ENCODE results near the gene LRRC45.

Gene LRRC45

DNA sequence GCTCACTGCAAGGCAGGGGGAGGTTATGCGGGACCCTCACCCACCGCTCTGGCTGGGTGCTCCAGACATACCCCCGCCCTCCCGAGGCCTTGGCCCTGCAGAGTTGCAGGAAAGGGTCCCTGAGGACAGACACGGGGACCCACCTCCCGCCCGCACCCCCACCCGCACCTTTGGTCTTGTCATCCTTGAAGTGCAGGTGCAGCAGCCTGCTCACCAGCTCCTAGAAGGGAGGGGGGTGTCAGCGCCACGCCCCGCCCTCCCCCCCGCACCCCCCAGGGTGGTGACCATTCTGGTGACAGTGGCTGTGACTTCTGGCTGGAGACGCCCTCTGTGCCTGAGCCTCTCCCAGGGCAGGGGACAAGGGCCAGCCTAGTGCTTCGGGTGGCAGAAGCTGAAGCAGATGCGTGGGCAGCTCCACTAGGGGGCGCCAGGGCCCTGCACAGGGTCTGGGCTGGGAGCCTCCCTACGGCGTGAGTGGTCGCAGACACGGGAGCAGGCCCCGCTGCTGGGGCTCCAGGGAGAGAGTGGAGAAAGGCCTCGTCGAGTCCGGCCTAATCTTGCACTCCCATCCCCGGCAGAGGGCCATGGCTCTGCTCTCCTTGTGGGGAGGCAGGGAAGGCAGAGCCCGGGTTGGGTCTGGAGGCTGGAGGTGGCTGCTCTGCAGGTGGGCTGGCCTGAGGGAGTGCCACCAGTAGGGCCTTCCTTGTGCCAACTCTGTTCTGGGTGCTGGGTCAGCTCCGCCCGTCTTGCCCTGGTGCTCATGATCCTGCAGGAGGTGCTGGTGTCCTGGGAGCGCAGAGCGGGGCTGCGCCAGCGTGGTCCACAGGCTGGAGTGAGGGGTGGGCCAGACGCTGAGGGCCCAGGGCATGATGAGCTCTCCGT lies 3.2 kb upstream of the LRRC45 start:
- peak; percentile 74 for DNase-seq (ENCODE audit: low spot score)

DNA sequence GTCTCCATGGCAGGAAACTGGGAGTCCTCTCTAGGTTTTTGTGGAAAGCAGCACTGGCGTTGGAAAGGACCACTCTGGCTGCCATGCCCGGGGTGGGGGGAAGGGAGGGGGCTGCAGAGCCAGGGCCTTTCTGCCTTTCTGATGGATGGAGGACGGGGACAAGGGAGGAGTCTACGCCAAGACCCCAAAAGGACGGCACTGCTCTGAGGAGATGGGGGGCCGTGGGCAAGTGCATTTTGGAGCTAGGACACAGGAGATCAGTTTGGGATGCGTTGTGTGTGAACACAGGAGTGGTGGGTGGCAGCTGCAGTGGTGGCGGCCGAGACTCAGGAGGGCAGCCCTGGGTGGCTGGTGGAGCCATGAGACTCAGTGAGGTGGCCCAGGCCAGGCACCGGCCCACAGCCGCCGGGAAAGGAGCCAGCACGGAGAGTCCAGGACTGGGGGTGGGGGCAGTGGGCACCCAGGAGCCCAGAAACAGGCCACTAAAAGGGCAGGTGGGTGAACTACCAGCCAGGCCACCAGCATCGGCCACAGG lies 2.5 kb upstream of the LRRC45 start:
- no peak for DNase-seq (ENCODE audit: low spot score)

DNA sequence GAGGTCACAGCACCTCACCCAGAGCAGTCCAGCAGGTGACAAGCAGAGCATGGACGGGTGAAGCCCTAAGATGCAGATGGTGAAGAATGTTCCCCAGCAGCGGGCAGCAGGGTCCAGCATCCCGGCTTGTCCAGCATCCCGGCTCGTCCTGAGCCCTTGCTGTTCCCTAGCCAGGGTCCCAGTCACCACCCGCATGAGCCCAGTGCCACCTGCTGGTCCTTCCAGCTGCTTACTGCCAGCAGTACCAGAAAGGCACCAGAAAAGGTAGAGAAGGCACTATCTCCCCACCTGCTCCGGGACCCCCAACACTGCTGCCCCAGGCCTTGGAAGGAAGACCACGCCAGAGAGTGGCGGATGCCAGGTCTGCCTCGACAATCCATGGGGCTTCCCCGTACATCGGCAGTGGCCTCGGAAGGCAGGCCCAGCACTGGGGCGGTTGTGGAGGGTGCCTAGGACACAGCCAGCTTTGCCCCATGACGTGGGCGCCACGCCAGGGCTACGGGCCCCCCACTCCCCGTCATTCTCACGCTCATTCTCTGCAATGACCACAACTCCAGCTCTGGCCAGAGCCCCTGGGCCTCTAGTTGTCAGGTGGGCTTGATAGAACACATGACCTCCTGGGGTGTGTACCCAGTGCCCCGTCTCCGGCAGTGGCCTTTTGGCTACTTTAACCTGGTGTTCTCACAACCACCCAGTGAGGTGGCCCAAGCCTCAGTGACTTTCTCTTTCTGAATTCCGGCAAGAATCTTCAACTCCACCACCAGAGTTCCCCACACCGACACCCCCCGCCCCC lies 1.8 kb upstream of the LRRC45 start:
- peak; percentile 82 for DNase-seq (ENCODE audit: low spot score)

DNA sequence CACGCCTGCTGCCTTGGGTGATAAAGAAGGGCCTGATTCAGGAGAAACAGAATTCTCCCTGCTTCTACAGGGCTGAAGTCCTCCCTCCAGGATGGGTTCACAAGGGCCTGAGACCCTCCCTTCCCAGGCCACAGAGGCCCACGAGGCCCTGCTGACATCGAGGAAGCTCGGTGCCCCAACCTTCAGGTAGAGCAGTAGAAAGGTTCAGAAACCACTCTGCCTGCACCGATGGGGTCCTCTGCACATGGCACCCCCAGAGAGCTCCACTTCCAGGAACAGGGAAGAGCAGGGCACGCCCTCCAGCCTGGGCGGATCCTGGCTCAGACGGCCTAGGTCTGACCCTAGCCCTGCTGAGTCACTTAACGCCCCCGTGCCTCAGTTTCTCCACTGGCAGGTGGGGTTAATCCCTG lies 1.2 kb upstream of the LRRC45 start:
- no peak for DNase-seq (ENCODE audit: low spot score)

DNA sequence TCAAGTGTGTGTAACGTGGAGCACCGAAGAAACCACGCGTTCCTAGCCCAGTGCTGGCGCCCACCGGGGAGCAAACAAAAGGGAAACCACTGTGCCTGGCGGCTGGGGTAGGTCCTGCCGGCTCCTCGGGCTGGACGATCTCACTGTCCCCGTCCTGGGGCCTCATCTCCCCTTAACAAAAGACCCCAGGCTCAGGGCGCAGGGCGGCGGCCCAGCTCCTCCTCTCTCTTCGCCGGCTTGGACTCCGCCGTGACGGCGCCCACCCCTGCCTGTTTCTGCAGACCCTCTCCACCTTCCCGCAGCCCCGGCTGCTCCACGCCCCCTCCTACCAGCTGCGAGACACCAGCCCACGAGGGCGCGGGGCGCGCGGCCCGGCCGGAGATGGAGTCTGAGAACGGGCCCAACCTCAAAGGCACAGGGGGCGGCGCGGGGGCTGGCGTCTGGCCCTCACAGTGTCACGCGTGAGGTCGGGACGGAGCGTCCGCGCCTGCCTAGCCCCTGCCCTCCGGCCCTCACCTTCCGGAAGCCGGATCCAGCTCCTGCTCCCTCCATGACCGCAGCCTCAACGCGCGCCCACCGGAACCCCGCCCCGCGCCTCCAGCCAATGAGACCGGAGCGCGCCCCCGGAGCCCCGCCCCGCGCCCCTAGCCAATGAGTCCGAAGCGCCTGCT lies 660 bp upstream of the LRRC45 start, which contains the start of gene CENPX:
CENPX (minus strand) TSS at position 569 of the 671 bp plus-strand sequence; CDS start at position 552, 17 bp downstream.
- no peak for DNase-seq (ENCODE audit: low spot score)

GRCh38 chr17:82023447-82024241 lies 539 bp downstream of the LRRC45 start:
- DNase-seq (ENCODE audit: low spot score), result peak; percentile 43

DNA sequence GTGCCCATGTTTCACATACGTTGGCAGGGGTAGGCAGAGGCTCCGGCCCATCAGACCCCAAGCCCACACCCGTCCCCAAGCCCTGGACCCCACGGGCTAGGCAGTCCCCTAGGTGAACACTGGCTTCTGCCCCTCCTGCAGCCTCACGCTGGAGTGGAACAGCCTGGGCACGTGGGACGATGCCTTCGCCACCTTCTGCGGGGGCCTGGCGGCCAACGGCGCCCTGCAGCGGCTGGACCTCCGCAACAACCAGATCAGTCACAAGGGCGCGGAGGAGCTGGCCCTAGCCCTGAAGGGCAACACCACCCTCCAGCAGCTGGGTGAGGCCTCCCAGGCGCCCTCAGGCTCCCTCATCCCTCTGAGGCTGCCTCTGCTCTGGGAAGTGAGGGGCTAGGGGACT lies 1.8 kb downstream of the LRRC45 start:
- no peak for DNase-seq (ENCODE audit: low spot score)

GRCh38 chr17:82025401-82026107 lies 2.4 kb downstream of the LRRC45 start:
- no peak for DNase-seq (ENCODE audit: low spot score)

GRCh38 chr17:82028246-82028645 lies 5.1 kb downstream of the LRRC45 start:
- DNase-seq (ENCODE audit: low spot score), result no peak

DNA sequence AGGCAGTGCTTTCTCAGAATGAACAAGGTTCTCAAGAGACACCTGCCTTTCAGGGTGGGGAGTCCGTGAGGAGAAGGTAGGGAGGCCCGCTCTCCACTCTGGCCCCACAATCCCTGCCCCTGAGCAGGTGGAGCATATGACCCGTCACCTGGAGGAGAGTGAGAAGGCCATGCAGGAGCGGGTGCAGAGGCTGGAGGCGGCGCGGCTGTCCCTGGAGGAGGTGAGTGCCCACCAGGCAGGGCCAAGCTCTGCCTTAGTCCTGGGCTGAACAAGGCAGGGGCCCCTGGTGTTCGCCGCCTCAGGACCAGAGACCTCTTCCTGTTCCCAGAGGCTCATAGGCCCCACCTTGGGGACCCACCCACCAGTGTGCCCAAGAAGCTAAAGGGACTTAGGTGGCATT lies 5.9 kb downstream of the LRRC45 start:
- DNase-seq (ENCODE audit: low spot score), result no peak

GRCh38 chr17:82029391-82029790 lies 6.3 kb downstream of the LRRC45 start:
- DNase-seq (ENCODE audit: low spot score), result no peak

DNA sequence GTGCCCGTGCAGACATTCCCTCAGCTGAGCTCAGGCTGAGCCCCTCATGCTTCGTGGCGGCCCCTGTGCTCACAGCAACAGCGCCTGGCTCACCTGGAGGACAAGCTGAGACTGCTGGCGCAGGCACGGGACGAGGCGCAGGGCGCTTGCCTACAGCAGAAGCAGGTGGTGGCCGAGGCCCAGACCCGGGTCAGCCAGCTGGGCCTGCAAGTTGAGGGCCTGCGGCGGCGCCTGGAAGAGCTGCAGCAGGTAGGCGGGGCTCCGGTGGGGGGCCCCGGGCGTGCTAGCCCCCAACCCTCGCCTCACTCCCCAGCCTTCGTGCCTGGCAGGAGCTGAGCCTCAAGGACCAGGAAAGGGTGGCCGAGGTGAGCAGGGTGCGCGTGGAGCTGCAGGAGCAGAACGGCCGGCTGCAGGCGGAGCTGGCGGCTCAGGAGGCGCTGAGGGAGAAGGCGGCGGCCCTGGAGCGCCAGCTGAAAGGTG lies 6.9 kb downstream of the LRRC45 start:
- DNase-seq (ENCODE audit: low spot score), result no peak

- DNase-seq (ENCODE audit: low spot score), result peak; percentile 90
Observed at GRCh38 chr17:82030470-82031302, 7.6 kb downstream of the LRRC45 start.

GRCh38 chr17:82031303-82031884 lies 8.3 kb downstream of the LRRC45 start, which contains the start of gene RAC3:
RAC3 (plus strand) TSS chr17:82031678; CDS start chr17:82031762, 84 bp downstream.
- peak; percentile 72 for DNase-seq (ENCODE audit: low spot score)

GRCh38 chr17:82031885-82032627 lies 9.0 kb downstream of the LRRC45 start:
- peak; percentile 24 for DNase-seq (ENCODE audit: low spot score)

DNA sequence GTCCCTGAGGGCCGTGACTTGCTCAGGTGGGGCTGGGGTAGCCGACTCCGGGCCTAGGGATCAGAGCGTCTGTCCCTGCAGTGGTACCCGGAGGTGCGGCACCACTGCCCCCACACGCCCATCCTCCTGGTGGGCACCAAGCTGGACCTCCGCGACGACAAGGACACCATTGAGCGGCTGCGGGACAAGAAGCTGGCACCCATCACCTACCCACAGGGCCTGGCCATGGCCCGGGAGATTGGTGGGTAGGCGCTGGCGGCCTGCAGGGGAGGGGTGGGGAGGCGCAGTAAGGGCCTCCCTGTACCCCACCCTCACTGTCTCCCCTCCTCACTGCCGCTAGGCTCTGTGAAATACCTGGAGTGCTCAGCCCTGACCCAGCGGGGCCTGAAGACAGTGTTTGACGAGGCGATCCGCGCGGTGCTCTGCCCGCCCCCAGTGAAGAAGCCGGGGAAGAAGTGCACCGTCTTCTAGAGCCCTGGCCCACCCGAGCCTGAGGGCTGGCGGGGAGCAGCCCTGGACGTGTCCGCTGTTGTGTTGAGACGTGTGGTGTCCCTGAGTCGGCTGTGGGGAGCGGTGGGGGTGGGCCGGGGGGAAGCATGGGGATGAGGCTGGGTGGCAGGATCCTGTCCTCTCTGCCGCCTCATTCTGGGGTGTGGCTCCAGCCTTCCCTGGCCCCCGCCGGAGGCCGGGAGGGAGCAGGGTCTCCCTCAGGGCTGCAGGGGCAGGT lies 10.4 kb downstream of the LRRC45 start:
- no peak for DNase-seq (ENCODE audit: low spot score)

DNA sequence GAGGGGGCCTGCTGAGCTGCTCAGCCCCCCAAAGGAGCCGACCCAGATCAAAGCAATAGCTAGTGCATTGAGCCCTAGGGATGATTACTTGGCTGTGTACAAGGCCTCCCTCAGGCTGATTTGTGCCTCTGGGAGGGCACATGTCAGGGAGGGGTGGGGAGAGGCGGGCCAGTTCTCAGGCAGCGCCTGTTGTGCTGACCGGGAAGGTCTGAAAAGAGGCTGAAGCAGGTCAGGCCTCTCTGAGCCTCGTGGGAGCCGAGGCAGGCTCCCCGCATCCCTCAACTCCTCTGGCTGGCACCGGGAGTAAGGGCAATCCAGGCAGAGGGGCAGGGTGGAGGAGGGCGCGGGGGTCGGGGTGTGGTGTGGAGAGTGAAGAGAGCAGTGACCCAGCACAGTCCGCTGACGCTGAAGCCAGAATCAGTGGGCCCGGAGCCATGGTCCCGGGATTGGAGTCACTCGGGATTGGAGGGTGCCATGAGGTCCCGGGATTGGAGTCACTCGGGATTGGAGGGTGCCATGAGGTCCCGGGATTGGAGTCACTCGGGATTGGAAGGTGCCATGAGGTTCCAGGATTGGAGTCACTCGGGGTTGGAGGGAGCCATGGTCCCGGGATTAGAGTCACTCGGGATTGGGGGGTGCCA lies 11.4 kb downstream of the LRRC45 start:
- DNase-seq (ENCODE audit: low spot score), result no peak

Data from GM03348 (cell line).